ENCODE measurements around the gene HAGH. TPM values are rescaled to one million over a fixed set of nuclear protein-coding genes. Genes with fewer than 3 reads are reported as not detected.

The HAGH gene
- total RNA-seq, 1 donor from 2014 or later = 38.3 TPM

- Histone ChIP-seq H3K27me3 (no peaks in the 10 kb centered on the region), H3K36me3 (no peaks in the 10 kb centered on the region), H3K27ac (no peak overlapping the region), H2AFZ (replicated peaks) (no peak overlapping the region), H3F3A (ENCODE audit: low read depth) (peaks cover 19% of the 10 kb centered on the region), H3K4me3 (peak overlapping the region; percentile 73), H3K9ac (no peak overlapping the region), H4K20me1 (ENCODE audit: low read depth) (peaks cover 20% of the 10 kb centered on the region), H3K4me1 (peaks cover 15% of the 10 kb centered on the region), H3K9me3 (ENCODE audit: low read depth) (no peaks in the 10 kb centered on the region), H3K4me2 (peak overlapping the region; percentile 95), H3K79me2 (ENCODE audit: low read depth) (peaks cover 28% of the 10 kb centered on the region)
- peaks cover 1% of the 10 kb centered on the region for H3K36me3 Mint-ChIP-seq
- no peak overlapping the region for H3K27ac Mint-ChIP-seq
- peak overlapping the region; percentile 95 for H3K4me3 Mint-ChIP-seq
- H3K27me3 Mint-ChIP-seq (ENCODE audit: insufficient read depth, low read depth) = peaks cover 9% of the 10 kb centered on the region
- H3K4me1 Mint-ChIP-seq = peaks cover 22% of the 10 kb centered on the region
- H3K9me3 Mint-ChIP-seq = no peaks in the 10 kb centered on the region
- TF ChIP-seq EZH2 (IDR thresholded peaks at IDR 0.05) = no peak
- no peak for TF ChIP-seq CTCF (IDR thresholded peaks at IDR 0.05)
- TF ChIP-seq EZH2phosphoT487 (IDR thresholded peaks at IDR 0.05) = no peak
- no peak for DNase-seq (ENCODE audit: low spot score)
Observed at GRCh38 chr16:1828645-1829410, 2.2 kb upstream of the HAGH start.

GRCh38 chr16:1825864-1826690 is 548 bp downstream of the HAGH start:
- Mint-ChIP-seq H3K27ac (no peak overlapping the region), H3K4me3 (peak overlapping the region; percentile 87), H3K27me3 (ENCODE audit: insufficient read depth, low read depth) (peaks cover 5% of the 10 kb centered on the region), H3K4me1 (peaks cover 24% of the 10 kb centered on the region), H3K36me3 (peaks cover 1% of the 10 kb centered on the region), H3K9me3 (no peaks in the 10 kb centered on the region)
- Histone ChIP-seq H3K9me3 (ENCODE audit: low read depth) (no peaks in the 10 kb centered on the region), H3K4me3 (peak overlapping the region; percentile 73), H3K79me2 (ENCODE audit: low read depth) (peaks cover 28% of the 10 kb centered on the region), H3K27me3 (no peaks in the 10 kb centered on the region), H3K36me3 (no peaks in the 10 kb centered on the region), H3K9ac (peak overlapping the region; percentile 15), H3K4me2 (peak overlapping the region; percentile 93), H3K27ac (no peak overlapping the region), H3F3A (ENCODE audit: low read depth) (peaks cover 19% of the 10 kb centered on the region), H2AFZ (replicated peaks) (peak overlapping the region; percentile 22), H4K20me1 (ENCODE audit: low read depth) (peaks cover 24% of the 10 kb centered on the region), H3K4me1 (peaks cover 15% of the 10 kb centered on the region)
- TF ChIP-seq EZH2phosphoT487 (IDR thresholded peaks at IDR 0.05) (no peak), EZH2 (IDR thresholded peaks at IDR 0.05) (no peak), CTCF (IDR thresholded peaks at IDR 0.05) (peak; percentile 24)
- DNase-seq (ENCODE audit: low spot score) = peak; percentile 91

- no peak for TF ChIP-seq CTCF (IDR thresholded peaks at IDR 0.05)
- TF ChIP-seq EZH2phosphoT487 (IDR thresholded peaks at IDR 0.05) = no peak
- TF ChIP-seq EZH2 (IDR thresholded peaks at IDR 0.05) = peak; percentile 5
- Mint-ChIP-seq H3K9me3 (no peaks in the 10 kb centered on the region), H3K27me3 (ENCODE audit: insufficient read depth, low read depth) (peaks cover 5% of the 10 kb centered on the region), H3K4me1 (peaks cover 24% of the 10 kb centered on the region), H3K36me3 (peaks cover 1% of the 10 kb centered on the region), H3K4me3 (peak overlapping the region; percentile 87), H3K27ac (no peak overlapping the region)
- Histone ChIP-seq H3K79me2 (ENCODE audit: low read depth) (peaks cover 28% of the 10 kb centered on the region), H3K4me1 (peaks cover 15% of the 10 kb centered on the region), H2AFZ (replicated peaks) (no peak overlapping the region), H4K20me1 (ENCODE audit: low read depth) (peaks cover 24% of the 10 kb centered on the region), H3K4me3 (peak overlapping the region; percentile 73), H3K27ac (no peak overlapping the region), H3F3A (ENCODE audit: low read depth) (peaks cover 18% of the 10 kb centered on the region), H3K9ac (no peak overlapping the region), H3K36me3 (no peaks in the 10 kb centered on the region), H3K9me3 (ENCODE audit: low read depth) (no peaks in the 10 kb centered on the region), H3K4me2 (peak overlapping the region; percentile 93), H3K27me3 (no peaks in the 10 kb centered on the region)
- DNase-seq (ENCODE audit: low spot score) = no peak
Observed at GRCh38 chr16:1825381-1825863, 1.2 kb downstream of the HAGH start.
